ENCODE data around the gene SCUBE1. TPM values are rescaled to one million over a fixed set of nuclear protein-coding genes. Genes with fewer than 3 reads are reported as not detected.
"Not testable (repeated sequence)": the region's sequence is repeated elsewhere in the genome, so short reads cannot be mapped to it uniquely, and the experiment has no call there.

Gene SCUBE1
- total RNA-seq, 1 donor from 2014 or later, result 54.7 TPM

- no peak for DNase-seq (ENCODE audit: low spot score)
- H3K9me3 Mint-ChIP-seq (ENCODE audit: unreplicated experiment), result no peaks in the 10 kb centered on the region
- no peaks in the 10 kb centered on the region for H3K4me1 Mint-ChIP-seq (ENCODE audit: unreplicated experiment)
- H3K27me3 Mint-ChIP-seq (ENCODE audit: unreplicated experiment), result peaks cover 4% of the 10 kb centered on the region
- TF ChIP-seq, protein P1, sequence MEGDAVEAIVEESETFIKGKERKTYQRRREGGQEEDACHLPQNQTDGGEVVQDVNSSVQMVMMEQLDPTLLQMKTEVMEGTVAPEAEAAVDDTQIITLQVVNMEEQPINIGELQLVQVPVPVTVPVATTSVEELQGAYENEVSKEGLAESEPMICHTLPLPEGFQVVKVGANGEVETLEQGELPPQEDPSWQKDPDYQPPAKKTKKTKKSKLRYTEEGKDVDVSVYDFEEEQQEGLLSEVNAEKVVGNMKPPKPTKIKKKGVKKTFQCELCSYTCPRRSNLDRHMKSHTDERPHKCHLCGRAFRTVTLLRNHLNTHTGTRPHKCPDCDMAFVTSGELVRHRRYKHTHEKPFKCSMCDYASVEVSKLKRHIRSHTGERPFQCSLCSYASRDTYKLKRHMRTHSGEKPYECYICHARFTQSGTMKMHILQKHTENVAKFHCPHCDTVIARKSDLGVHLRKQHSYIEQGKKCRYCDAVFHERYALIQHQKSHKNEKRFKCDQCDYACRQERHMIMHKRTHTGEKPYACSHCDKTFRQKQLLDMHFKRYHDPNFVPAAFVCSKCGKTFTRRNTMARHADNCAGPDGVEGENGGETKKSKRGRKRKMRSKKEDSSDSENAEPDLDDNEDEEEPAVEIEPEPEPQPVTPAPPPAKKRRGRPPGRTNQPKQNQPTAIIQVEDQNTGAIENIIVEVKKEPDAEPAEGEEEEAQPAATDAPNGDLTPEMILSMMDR (IDR thresholded peaks at IDR 0.05; ENCODE audit: unreplicated experiment), result no peak
- H3K4me3 Mint-ChIP-seq (ENCODE audit: unreplicated experiment), result no peak overlapping the region
- H3K27ac Mint-ChIP-seq (ENCODE audit: unreplicated experiment), result no peak overlapping the region
- H3K36me3 Mint-ChIP-seq (ENCODE audit: low read depth, unreplicated experiment), result peaks cover 4% of the 10 kb centered on the region
Observed at GRCh38 chr22:43288378-43288777, 54.8 kb downstream of the SCUBE1 start.

DNA sequence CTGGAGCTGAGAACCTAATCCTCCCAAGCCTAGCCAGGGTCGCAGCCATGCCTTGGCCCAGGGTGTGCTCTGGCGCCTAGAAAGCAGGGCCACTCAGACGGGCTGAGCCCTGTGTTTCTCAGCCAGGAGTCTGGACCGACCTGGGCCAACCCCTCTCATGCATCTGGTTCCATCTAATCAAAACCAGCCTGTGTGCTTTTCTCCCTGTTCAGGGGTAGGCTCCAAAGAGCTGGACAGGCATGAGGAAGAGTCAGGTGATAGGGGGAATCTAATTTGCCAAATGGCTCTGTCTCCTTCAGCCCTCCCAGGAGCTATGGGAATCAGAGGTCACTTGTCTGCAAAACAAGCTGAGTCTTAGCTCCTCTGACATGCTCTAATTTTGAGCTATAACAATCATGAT is 55.7 kb downstream of the SCUBE1 start:
- Mint-ChIP-seq H3K9me3 (ENCODE audit: unreplicated experiment) (no peaks in the 10 kb centered on the region), H3K36me3 (ENCODE audit: low read depth, unreplicated experiment) (peaks cover 2% of the 10 kb centered on the region), H3K27ac (ENCODE audit: unreplicated experiment) (no peak overlapping the region), H3K4me3 (ENCODE audit: unreplicated experiment) (no peak overlapping the region), H3K27me3 (ENCODE audit: unreplicated experiment) (peaks cover 1% of the 10 kb centered on the region), H3K4me1 (ENCODE audit: unreplicated experiment) (no peaks in the 10 kb centered on the region)
- TF ChIP-seq, protein P1 (IDR thresholded peaks at IDR 0.05; ENCODE audit: unreplicated experiment), result no peak
- DNase-seq (ENCODE audit: low spot score), result no peak

DNA sequence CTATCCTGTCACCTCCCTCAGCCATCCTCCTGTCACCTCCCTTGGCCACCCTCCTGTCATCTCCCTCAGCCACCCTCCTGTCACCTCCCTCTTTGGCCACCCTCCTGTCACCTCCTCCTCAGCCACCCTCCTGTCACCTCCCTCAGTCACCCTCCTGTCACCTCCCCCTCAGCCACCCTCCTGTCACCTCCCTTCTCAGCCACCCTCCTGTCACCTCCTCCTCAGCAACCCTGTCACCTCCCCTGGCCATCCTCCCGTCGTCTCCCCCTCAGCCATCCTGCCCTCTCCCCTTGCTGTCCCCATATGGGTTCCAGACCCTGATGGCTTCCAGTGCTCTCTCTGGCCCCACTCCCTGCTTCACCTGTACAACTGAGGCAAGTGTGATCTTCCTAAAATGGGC is 61.8 kb downstream of the SCUBE1 start:
- Mint-ChIP-seq H3K9me3 (ENCODE audit: unreplicated experiment) (no peaks in the 10 kb centered on the region), H3K4me1 (ENCODE audit: unreplicated experiment) (peaks cover 8% of the 10 kb centered on the region), H3K27ac (ENCODE audit: unreplicated experiment) (no peak overlapping the region), H3K36me3 (ENCODE audit: low read depth, unreplicated experiment) (no peaks in the 10 kb centered on the region), H3K27me3 (ENCODE audit: unreplicated experiment) (peaks cover 9% of the 10 kb centered on the region), H3K4me3 (ENCODE audit: unreplicated experiment) (no peak overlapping the region)
- TF ChIP-seq, protein P1 (IDR thresholded peaks at IDR 0.05; ENCODE audit: unreplicated experiment), result no peak
- no peak for DNase-seq (ENCODE audit: low spot score)

GRCh38 chr22:43280523-43280886 is 62.7 kb downstream of the SCUBE1 start:
- H3K4me1 Mint-ChIP-seq (ENCODE audit: unreplicated experiment), result peaks cover 17% of the 10 kb centered on the region
- H3K36me3 Mint-ChIP-seq (ENCODE audit: low read depth, unreplicated experiment); DNase-seq (ENCODE audit: low spot score); H3K9me3 Mint-ChIP-seq (ENCODE audit: unreplicated experiment); H3K4me3 Mint-ChIP-seq (ENCODE audit: unreplicated experiment); H3K27ac Mint-ChIP-seq (ENCODE audit: unreplicated experiment): not testable (repeated sequence)
- H3K27me3 Mint-ChIP-seq (ENCODE audit: unreplicated experiment), result peaks cover 13% of the 10 kb centered on the region

DNA sequence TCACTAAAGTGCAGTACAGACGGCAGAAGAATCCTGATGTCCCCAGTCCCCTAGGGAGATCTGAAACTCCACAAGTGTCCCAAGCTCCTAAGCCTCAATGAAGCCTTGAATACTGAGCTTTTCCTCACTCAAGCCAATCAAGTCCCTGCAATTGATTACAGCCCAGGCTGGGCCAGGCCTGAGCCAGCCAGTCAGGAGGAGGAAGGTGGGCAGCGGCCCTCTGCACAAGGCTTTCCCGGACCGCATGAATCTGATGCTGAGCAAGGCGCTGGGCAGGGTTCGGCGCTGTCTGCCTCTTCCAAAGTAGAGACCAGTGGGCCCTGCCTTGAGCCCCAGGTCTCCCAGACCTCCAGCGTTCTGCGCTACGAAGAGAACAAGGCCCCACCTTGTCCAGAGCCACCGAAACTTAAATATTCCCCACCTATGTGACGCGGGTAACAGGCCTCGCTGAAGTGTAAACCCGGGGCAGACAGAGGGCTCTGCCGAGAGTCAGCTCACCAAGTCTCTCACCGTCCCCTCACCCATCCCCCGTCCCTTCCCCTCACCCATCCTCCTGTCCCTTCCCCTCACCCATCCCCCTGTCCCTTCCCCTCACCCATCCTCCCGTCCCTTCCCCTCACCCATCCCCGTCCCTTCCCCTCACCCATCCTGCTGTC is 63.2 kb downstream of the SCUBE1 start:
- Mint-ChIP-seq H3K27ac (ENCODE audit: unreplicated experiment) (no peak overlapping the region), H3K27me3 (ENCODE audit: unreplicated experiment) (peaks cover 13% of the 10 kb centered on the region), H3K36me3 (ENCODE audit: low read depth, unreplicated experiment) (no peaks in the 10 kb centered on the region), H3K9me3 (ENCODE audit: unreplicated experiment) (no peaks in the 10 kb centered on the region), H3K4me1 (ENCODE audit: unreplicated experiment) (peaks cover 22% of the 10 kb centered on the region), H3K4me3 (ENCODE audit: unreplicated experiment) (no peak overlapping the region)
- no peak for DNase-seq (ENCODE audit: low spot score)
- TF ChIP-seq, protein P1 (IDR thresholded peaks at IDR 0.05; ENCODE audit: unreplicated experiment), result no peak

Measured in endothelial cell (in vitro differentiated cells).